Tibial nerve (tissue), 4 donors: ENCODE data around the gene ARF1. TPM values are rescaled to one million over a fixed set of nuclear protein-coding genes. Genes with fewer than 3 reads are reported as not detected.

Experiments
- DNase-seq, 2 donors: peaks; one replicate each; pipeline ENCODE4 v3.0.0-alpha.2; 2019; ENCODE audit warnings: low spot score in 2 of 2
- H3K27ac ChIP-seq, 4 donors: fragments of 200-600 bp; sonication (generic) in 3 of 4; one replicate each; pipeline ENCODE4 v1.5.1; 2017 to 2019; ENCODE audit warnings: mild to moderate bottlenecking in 1 of 4
- H3K27me3 ChIP-seq, 2 donors: fragments of 200-600 bp; sonication (generic) in 1 of 2; one replicate each; pipeline versions ENCODE4 v1.5.1 to v1.6.0; 2017 to 2019
- H3K36me3 ChIP-seq, 3 donors: fragments of 200-600 bp; sonication (generic); one replicate each; pipeline ENCODE4 v1.5.1; 2018 to 2019
- H3K4me1 ChIP-seq, 4 donors: fragments of 200-600 bp; sonication (generic) in 3 of 4; one replicate each; pipeline ENCODE4 v1.5.1; 2017 to 2019
- H3K4me3 ChIP-seq, 4 donors: fragments of 200-600 bp; sonication (generic) in 3 of 4; one replicate each; pipeline ENCODE4 v1.5.1; 2017 to 2019; ENCODE audit warnings: mild to moderate bottlenecking in 1 of 4, moderate library complexity in 1 of 4
- H3K9me3 ChIP-seq, 4 donors: fragments of 200-600 bp; sonication (generic) in 3 of 4; one replicate each; pipeline ENCODE4 v1.5.1; 2017 to 2019
- EP300 ChIP-seq, 2 donors: sonication (generic); formaldehyde crosslinking; IDR thresholded peaks; one replicate each; pipeline ENCODE4 v1.6.1; 2017; ENCODE audit warnings: antibody characterized with exemption in 2 of 2, mild to moderate bottlenecking in 1 of 2
- POLR2A ChIP-seq, 2 donors: fragments of 450-650 bp; IDR thresholded peaks; one replicate each; pipeline ENCODE4 v1.6.1; 2017; ENCODE audit warnings: antibody characterized with exemption in 2 of 2, mild to moderate bottlenecking in 2 of 2, moderate library complexity in 2 of 2
- WGBS, 2 donors: methylation state at CpG; one replicate each; pipeline ENCODE4 v1.1.5; 2018; 5-methylcytosine and 5-hydroxymethylcytosine counted together
- total RNA-seq, 4 donors: library from RNA; depleted of rRNA; stranded (reverse); fragments of >200 nt; gene quantifications; one replicate each; pipeline ENCODE4 v1.1.0, GENCODE V29; 2016
- TF ChIP-seq, protein P1 (sequence below), 5 experiments: fragments of 200-600 bp in 3 of 5; fragments of 450-650 bp in 2 of 5; sonication (generic) in 3 of 5; IDR thresholded peaks; one replicate each; pipeline ENCODE4 v1.5.1; 2016 to 2019; ENCODE audit warnings: antibody characterized with exemption in 5 of 5, mild to moderate bottlenecking in 3 of 5, moderate library complexity in 2 of 5

The ARF1 gene
- total RNA-seq, 4 donors from 2014 or later: 251 to 311 (median 258) TPM

DNA sequence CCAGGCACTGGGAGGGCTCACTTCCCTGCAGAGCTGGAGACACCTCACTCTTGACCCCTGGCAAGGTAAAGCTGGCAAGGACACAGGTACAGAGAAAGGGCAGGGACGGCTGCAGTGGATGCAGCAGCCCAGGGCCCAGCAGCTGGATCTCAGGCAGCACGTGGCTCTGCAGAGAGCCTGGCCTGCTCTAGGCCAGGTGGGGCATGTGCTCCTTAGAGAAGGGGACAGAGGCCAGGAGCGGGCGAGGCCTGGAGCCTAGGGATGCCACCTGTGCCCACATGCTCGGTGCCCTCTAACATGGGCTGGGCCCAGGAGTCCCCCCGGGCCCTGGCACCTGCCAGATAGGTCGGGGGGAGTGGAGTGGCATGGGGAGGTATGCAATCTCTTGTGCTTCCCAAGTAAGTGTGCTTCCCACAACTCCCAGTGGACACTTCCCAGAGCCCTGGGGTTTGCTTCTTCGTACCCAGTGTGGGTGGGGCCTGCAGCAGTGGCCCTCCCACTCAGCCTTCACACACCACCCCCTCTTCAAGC lies 45.7 kb upstream of the ARF1 start:
- H3K4me1 ChIP-seq: peaks cover 0 to 10% (median 2%) of the 10 kb centered on the region in 4 donors
- peaks cover 0 to 22% (median 6%) of the 10 kb centered on the region in 4 donors for H3K9me3 ChIP-seq
- no peaks in the 10 kb centered on the region for H3K36me3 ChIP-seq
- H3K27ac ChIP-seq: no peak overlapping the region
- TF ChIP-seq, protein P1, sequence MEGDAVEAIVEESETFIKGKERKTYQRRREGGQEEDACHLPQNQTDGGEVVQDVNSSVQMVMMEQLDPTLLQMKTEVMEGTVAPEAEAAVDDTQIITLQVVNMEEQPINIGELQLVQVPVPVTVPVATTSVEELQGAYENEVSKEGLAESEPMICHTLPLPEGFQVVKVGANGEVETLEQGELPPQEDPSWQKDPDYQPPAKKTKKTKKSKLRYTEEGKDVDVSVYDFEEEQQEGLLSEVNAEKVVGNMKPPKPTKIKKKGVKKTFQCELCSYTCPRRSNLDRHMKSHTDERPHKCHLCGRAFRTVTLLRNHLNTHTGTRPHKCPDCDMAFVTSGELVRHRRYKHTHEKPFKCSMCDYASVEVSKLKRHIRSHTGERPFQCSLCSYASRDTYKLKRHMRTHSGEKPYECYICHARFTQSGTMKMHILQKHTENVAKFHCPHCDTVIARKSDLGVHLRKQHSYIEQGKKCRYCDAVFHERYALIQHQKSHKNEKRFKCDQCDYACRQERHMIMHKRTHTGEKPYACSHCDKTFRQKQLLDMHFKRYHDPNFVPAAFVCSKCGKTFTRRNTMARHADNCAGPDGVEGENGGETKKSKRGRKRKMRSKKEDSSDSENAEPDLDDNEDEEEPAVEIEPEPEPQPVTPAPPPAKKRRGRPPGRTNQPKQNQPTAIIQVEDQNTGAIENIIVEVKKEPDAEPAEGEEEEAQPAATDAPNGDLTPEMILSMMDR (IDR thresholded peaks at IDR 0.05): no peak
- TF ChIP-seq EP300 (IDR thresholded peaks at IDR 0.05) (no peak), POLR2A (IDR thresholded peaks at IDR 0.05) (no peak)
- no peak overlapping the region for H3K4me3 ChIP-seq
- 69 to 81% methylated on average over 6 to 8 of the region's 8 CpGs for WGBS, 2 donors
- peaks cover 0 to 51% of the 10 kb centered on the region in 2 donors for H3K27me3 ChIP-seq
- DNase-seq: no peak

DNA sequence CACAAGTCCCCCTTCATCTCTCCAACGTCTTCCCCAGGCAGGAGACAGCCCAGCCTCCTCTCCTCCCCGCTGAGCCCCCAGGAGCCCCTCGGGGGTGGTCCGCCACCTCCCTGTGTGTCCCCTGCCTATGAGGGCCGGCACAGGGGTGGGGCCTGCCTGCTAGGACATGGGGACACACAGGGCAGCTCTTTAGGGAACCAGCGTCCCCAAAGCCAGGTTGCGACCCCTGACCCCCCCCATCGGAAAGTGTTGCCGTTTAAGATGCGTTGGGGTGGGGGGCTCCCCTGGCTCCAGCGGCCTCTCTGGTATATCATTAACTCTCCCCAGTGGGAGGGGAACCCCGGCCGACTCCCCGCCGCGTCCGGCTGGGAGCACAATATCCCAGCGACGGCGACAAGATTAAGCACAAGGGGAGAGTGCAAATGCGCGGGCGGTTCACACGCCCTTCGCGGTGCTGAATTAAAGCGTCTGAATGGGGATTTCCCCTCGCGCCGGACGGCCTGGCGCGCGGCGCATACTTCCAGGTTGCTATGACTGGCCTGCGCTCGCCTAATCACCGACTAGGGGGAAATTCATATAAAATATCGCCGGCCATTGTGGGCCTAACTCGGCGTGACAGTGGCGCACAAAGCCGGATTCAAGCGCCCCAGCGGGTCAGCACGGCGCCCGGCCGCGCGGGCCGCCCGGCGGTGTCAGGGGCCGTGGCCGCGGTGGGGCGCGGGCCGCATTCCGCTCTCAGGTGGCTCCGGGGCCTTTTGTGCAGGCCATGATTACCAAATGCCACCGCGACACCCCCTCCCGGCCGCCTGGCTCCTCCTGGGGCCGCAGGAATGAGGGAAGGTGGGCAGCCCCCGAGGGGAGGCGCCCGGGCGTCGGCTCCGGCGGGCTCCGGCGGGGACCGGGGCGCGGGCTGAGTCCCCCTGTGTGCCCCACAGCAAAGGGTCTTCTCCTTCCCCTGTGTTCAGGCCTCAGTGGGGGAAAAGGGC lies 44.8 kb upstream of the ARF1 start:
- H3K27me3 ChIP-seq: peaks cover 0 to 51% of the 10 kb centered on the region in 2 donors
- no peak for DNase-seq
- WGBS, 2 donors: 8 to 10% methylated on average over 35 to 51 of the region's 80 CpGs

GRCh38 chr1:228038387-228039005 lies 44.0 kb upstream of the ARF1 start:
- TF ChIP-seq EP300 (IDR thresholded peaks at IDR 0.05): no peak
- TF ChIP-seq POLR2A (IDR thresholded peaks at IDR 0.05): no peak
- TF ChIP-seq, protein P1 (IDR thresholded peaks at IDR 0.05): no peak
- no peaks in the 10 kb centered on the region for H3K36me3 ChIP-seq
- H3K4me3 ChIP-seq: no peak overlapping the region
- no peak for DNase-seq
- H3K9me3 ChIP-seq: peaks cover 0 to 7% (median 3%) of the 10 kb centered on the region in 4 donors
- WGBS, 2 donors: 67 to 85% methylated on average over 7 to 11 of the region's 11 CpGs
- H3K4me1 ChIP-seq: peaks cover 0 to 10% (median 2%) of the 10 kb centered on the region in 4 donors
- no peak overlapping the region for H3K27ac ChIP-seq
- H3K27me3 ChIP-seq: peaks cover 0 to 51% of the 10 kb centered on the region in 2 donors

More for the DNA sequence above, 44.8 kb upstream of the ARF1 start:
- TF ChIP-seq, protein P1 (IDR thresholded peaks at IDR 0.05): no peak
- TF ChIP-seq EP300 (IDR thresholded peaks at IDR 0.05) (no peak), POLR2A (IDR thresholded peaks at IDR 0.05) (no peak)
- peaks cover 0 to 15% (median 6%) of the 10 kb centered on the region in 4 donors for H3K9me3 ChIP-seq
- H3K4me1 ChIP-seq: peaks cover 0 to 10% (median 2%) of the 10 kb centered on the region in 4 donors
- H3K36me3 ChIP-seq: no peaks in the 10 kb centered on the region
- no peak overlapping the region for H3K27ac ChIP-seq
- H3K4me3 ChIP-seq: peak overlapping the region in 1 of 4 donors; percentile 21

- Histone ChIP-seq H3K27me3 (peaks cover 0 to 51% of the 10 kb centered on the region in 2 donors), H3K27ac (no peak overlapping the region), H3K9me3 (peaks cover 0 to 1% (median 0%) of the 10 kb centered on the region in 4 donors), H3K4me3 (no peak overlapping the region), H3K36me3 (no peaks in the 10 kb centered on the region), H3K4me1 (peaks cover 0 to 10% (median 2%) of the 10 kb centered on the region in 4 donors)
- DNase-seq: no peak
- TF ChIP-seq, protein P1 (IDR thresholded peaks at IDR 0.05): no peak
- TF ChIP-seq POLR2A (IDR thresholded peaks at IDR 0.05): no peak
- TF ChIP-seq EP300 (IDR thresholded peaks at IDR 0.05): no peak
- 84 to 91% methylated on average over 5 to 6 of the region's 8 CpGs for WGBS, 2 donors
Observed at GRCh38 chr1:228039006-228039903, 43.3 kb upstream of the ARF1 start.
